GM23248 (cell line): ENCODE measurements around the gene MYO5A.
"Not testable (repeated sequence)": the region's sequence is repeated elsewhere in the genome, so short reads cannot be mapped to it uniquely, and the experiment has no call there.

Source experiments
- EZH2 ChIP-seq: fragments of 200-600 bp; sonication (generic); IDR thresholded peaks from 2 replicates; pipeline ENCODE4 v1.6.1; 2018; ENCODE audit warnings: antibody characterized with exemption, mild to moderate bottlenecking; ENCODE audit not compliant: insufficient read depth, poor library complexity, severe bottlenecking
- EZH2phosphoT487 ChIP-seq: fragments of 200-600 bp; sonication (generic); IDR thresholded peaks from 2 replicates; pipeline ENCODE4 v1.6.1; 2018; ENCODE audit warnings: antibody characterized with exemption, moderate library complexity, mild to moderate bottlenecking, low read depth; ENCODE audit not compliant: insufficient read depth

- TF ChIP-seq EZH2phosphoT487, EZH2: not testable (repeated sequence)
These were observed 15.8 kb downstream of the MYO5A start for GRCh38 chr15:52512869-52513268.
